Vagina (tissue), 2 donors: ENCODE data around the gene DDI2. TPM values are rescaled to one million over a fixed set of nuclear protein-coding genes. Genes with fewer than 3 reads are reported as not detected.
"Not testable (repeated sequence)": the region's sequence is repeated elsewhere in the genome, so short reads cannot be mapped to it uniquely, and the experiment has no call there.

Source experiments
- DNase-seq, 2 donors: peaks; one replicate each; pipeline ENCODE4 v3.0.0-alpha.2; 2017; ENCODE audit errors: extremely low spot score in 2 of 2
- H3K27ac ChIP-seq: fragments of 200-600 bp; sonication (generic); one replicate; pipeline ENCODE4 v1.5.1; 2019
- H3K27me3 ChIP-seq: fragments of 200-600 bp; sonication (generic); one replicate; pipeline ENCODE4 v1.5.1; 2019
- H3K36me3 ChIP-seq, 2 donors: fragments of 200-600 bp; sonication (generic); one replicate each; pipeline ENCODE4 v1.5.1; 2017 to 2019
- H3K4me1 ChIP-seq: fragments of 200-600 bp; sonication (generic); one replicate; pipeline ENCODE4 v1.5.1; 2019
- H3K4me3 ChIP-seq, 2 donors: fragments of 200-600 bp; sonication (generic); 1 replicate in 1 of 2; 2 replicates in 1 of 2; pipeline ENCODE4 v1.5.1; 2016 to 2019
- H3K9me3 ChIP-seq: fragments of 200-600 bp; sonication (generic); one replicate; pipeline ENCODE4 v1.5.1; 2019
- CTCF ChIP-seq, 3 experiments: fragments of 450-650 bp in 2 of 3; fragments of 200-600 bp in 1 of 3; sonication (generic) in 1 of 3; IDR thresholded peaks; one replicate each; pipeline ENCODE4 v1.5.1; 2017 to 2019; ENCODE audit warnings: antibody characterized with exemption in 3 of 3, mild to moderate bottlenecking in 2 of 3, moderate library complexity in 2 of 3
- POLR2A ChIP-seq, 2 donors: fragments of 450-650 bp; IDR thresholded peaks; one replicate each; pipeline ENCODE4 v1.6.1; 2017; ENCODE audit warnings: antibody characterized with exemption in 2 of 2, mild to moderate bottlenecking in 2 of 2, moderate library complexity in 2 of 2
- POLR2AphosphoS5 ChIP-seq, 2 donors: sonication (generic); formaldehyde crosslinking; IDR thresholded peaks; one replicate each; pipeline ENCODE4 v1.9.0; 2017; ENCODE audit warnings: antibody characterized with exemption in 2 of 2, mild to moderate bottlenecking in 2 of 2, low read depth in 1 of 2; ENCODE audit not compliant: insufficient read depth in 1 of 2
- intact Hi-C: fragments of 100-400 bp; cut with DNase I; formaldehyde crosslinking; loops from one replicate; pipeline ENCODE4 v1.15.1; 2023
- total RNA-seq: library from RNA; depleted of rRNA; stranded (reverse); fragments of >200 nt; gene quantifications from one replicate; pipeline ENCODE4 v1.2.3, GENCODE V29; 2016

The DDI2 gene
- total RNA-seq, 1 donor from 2014 or later, result 59.2 TPM

GRCh38 chr1:15696956-15697521 is 79.8 kb downstream of the DDI2 start:
- H3K27me3 ChIP-seq, result no peaks in the 10 kb centered on the region
- H3K36me3 ChIP-seq, result no peaks in the 10 kb centered on the region
- intact Hi-C loops, result no loop called here
- H3K9me3 ChIP-seq, result no peaks in the 10 kb centered on the region
- H3K27ac ChIP-seq, result peak overlapping the region; percentile 7
- DNase-seq, result no peak
- H3K4me3 ChIP-seq, result no peak overlapping the region
- H3K4me1 ChIP-seq, result peaks cover 52% of the 10 kb centered on the region
- TF ChIP-seq POLR2AphosphoS5 (IDR thresholded peaks at IDR 0.05; ENCODE audit: insufficient read depth in 1 of 2, low read depth in 1 of 2) (no peak), CTCF (IDR thresholded peaks at IDR 0.05) (no peak), POLR2A (IDR thresholded peaks at IDR 0.05) (no peak)

- TF ChIP-seq CTCF (IDR thresholded peaks at IDR 0.05) (no peak), POLR2A (IDR thresholded peaks at IDR 0.05) (no peak), POLR2AphosphoS5 (IDR thresholded peaks at IDR 0.05; ENCODE audit: insufficient read depth in 1 of 2, low read depth in 1 of 2) (no peak)
- H3K27me3 ChIP-seq, result no peaks in the 10 kb centered on the region
- peaks cover 52% of the 10 kb centered on the region for H3K4me1 ChIP-seq
- no peak overlapping the region for H3K4me3 ChIP-seq
- no peaks in the 10 kb centered on the region for H3K36me3 ChIP-seq
- no peak overlapping the region for H3K27ac ChIP-seq
- no peak for DNase-seq
- intact Hi-C loops, result no loop called here
- H3K9me3 ChIP-seq, result no peaks in the 10 kb centered on the region
These were observed 80.9 kb downstream of the DDI2 start for GRCh38 chr1:15698201-15698600.

GRCh38 chr1:15699321-15699720 is 82.1 kb downstream of the DDI2 start:
- H3K27ac ChIP-seq, H3K27me3 ChIP-seq, H3K4me3 ChIP-seq, DNase-seq, intact Hi-C loops, H3K9me3 ChIP-seq, H3K36me3 ChIP-seq: not testable (repeated sequence)
- peaks cover 52% of the 10 kb centered on the region for H3K4me1 ChIP-seq

- Histone ChIP-seq H3K27ac (peak overlapping the region; percentile 61), H3K27me3 (no peaks in the 10 kb centered on the region), H3K4me3 (no peak overlapping the region), H3K4me1 (peaks cover 64% of the 10 kb centered on the region), H3K36me3 (no peaks in the 10 kb centered on the region), H3K9me3 (no peaks in the 10 kb centered on the region)
- intact Hi-C loops, result loop anchor here (5.0 to 10.0 kb wide), 2 partner anchors 57 to 86 kb away; partner anchors contain the start of genes DDI2 and FBLIM1
- no peak for TF ChIP-seq CTCF (IDR thresholded peaks at IDR 0.05)
- TF ChIP-seq POLR2A (IDR thresholded peaks at IDR 0.05), result no peak
- no peak for TF ChIP-seq POLR2AphosphoS5 (IDR thresholded peaks at IDR 0.05; ENCODE audit: insufficient read depth in 1 of 2, low read depth in 1 of 2)
- DNase-seq, result no peak
These were observed 83.2 kb downstream of the DDI2 start for GRCh38 chr1:15700508-15700907.

- peak overlapping the region; percentile 95 for H3K27ac ChIP-seq
- peaks cover 65% of the 10 kb centered on the region for H3K4me1 ChIP-seq
- H3K9me3 ChIP-seq, result no peaks in the 10 kb centered on the region
- no peak for DNase-seq
- no peaks in the 10 kb centered on the region for H3K36me3 ChIP-seq
- TF ChIP-seq CTCF (IDR thresholded peaks at IDR 0.05) (no peak), POLR2A (IDR thresholded peaks at IDR 0.05) (no peak), POLR2AphosphoS5 (IDR thresholded peaks at IDR 0.05; ENCODE audit: insufficient read depth in 1 of 2, low read depth in 1 of 2) (no peak)
- intact Hi-C loops, result loop anchor here (5.0 to 10.0 kb wide), 2 partner anchors 56 to 87 kb away; partner anchors contain the start of genes DDI2 and FBLIM1
- no peaks in the 10 kb centered on the region for H3K27me3 ChIP-seq
- no peak overlapping the region for H3K4me3 ChIP-seq
These were observed 84.5 kb downstream of the DDI2 start for GRCh38 chr1:15701784-15702183.
